Pancreas (tissue), 10 donors: ENCODE data around the gene UBE2L3. TPM values are rescaled to one million over a fixed set of nuclear protein-coding genes. Genes with fewer than 3 reads are reported as not detected.
A peak's percentile ranks its signal among the peaks of the same experiment; 100 is the strongest.
"Not testable (repeated sequence)": the region's sequence is repeated elsewhere in the genome, so short reads cannot be mapped to it uniquely, and the experiment has no call there.

ENCODE experiments used
- ATAC-seq, 4 donors: fragments of 200-7000 bp; cut with Tn5 transposase; one replicate each; pipeline versions ENCODE4 v1.8.0 to v1.9.1; 2020; ENCODE audit warnings: mild to moderate bottlenecking in 4 of 4, moderate library complexity in 4 of 4
- DNase-seq, 6 donors: peaks; one replicate each; pipeline ENCODE4 v3.0.0-alpha.2; 2020
- FAIRE-seq: peaks from 2 replicates; lab custom pipeline; 2012; peaks lifted over from hg19 to GRCh38; lab: Jason Lieb, UNC
- H3K27ac ChIP-seq, 4 donors: fragments of 200-600 bp; sonication (generic); 1 replicate in 3 of 4; 2 replicates in 1 of 4; pipeline versions ENCODE4 v1.5.0 to v1.8.0; 2020
- H3K27me3 ChIP-seq, 4 donors: fragments of 200-600 bp; one replicate each; pipeline ENCODE4 v1.8.0; 2021
- H3K36me3 ChIP-seq, 3 donors: fragments of 200-600 bp; sonication (generic) in 1 of 3; one replicate each; pipeline versions ENCODE4 v1.5.0 to v1.8.0; 2020 to 2021
- H3K4me1 ChIP-seq, 3 donors: fragments of 200-600 bp; one replicate each; pipeline ENCODE4 v1.8.0; 2021
- H3K4me3 ChIP-seq, 4 donors: fragments of 200-600 bp; sonication (generic) in 2 of 4; one replicate each; pipeline versions ENCODE4 v1.5.0 to v1.8.0; 2020 to 2021
- H3K9me3 ChIP-seq, 4 donors: fragments of 200-600 bp; one replicate each; pipeline ENCODE4 v1.8.0; 2021
- WGBS, 2 donors: extraction: QIAGEN DNeasy Blood & Tissue Kit; methylation state at CpG; one replicate each; pipeline ENCODE4 v1.1.7; 2013; 5-methylcytosine and 5-hydroxymethylcytosine counted together
- intact Hi-C, 3 donors: fragments of 100-400 bp; cut with DNase I; formaldehyde crosslinking; loops; one replicate each; pipeline versions ENCODE4 v1.11.1 to v1.14.2; 2022
- polyA plus RNA-seq, 2 donors: library from polyadenylated mRNA; stranded (reverse); fragments of 200-250 nt; gene quantifications; one replicate each; pipeline ENCODE4 v1.2.3, GENCODE V29; 2013
- total RNA-seq, 6 donors: library from RNA; stranded (reverse); fragmentation: NEBNext Ultra II Directional in 4 of 6; extraction: Animal tissue kit (Norgen Biotek cat#: 25700) in 4 of 6; gene quantifications; one replicate each; pipeline versions ENCODE4 v1.2.1 to v1.2.4, GENCODE V29; 2021 to 2023
- TF ChIP-seq, protein P1 (sequence below), 4 donors: fragments of 200-600 bp; sonication (generic) in 3 of 4; IDR thresholded peaks; one replicate each; pipeline versions ENCODE4 v1.5.0 to v1.8.0; 2021; ENCODE audit warnings: antibody characterized with exemption in 4 of 4
- donor health status: healthy with polysubstance abuse.
- donor health status: DM: no; HTN: no; CAD: no; lungs with moderate emphysema.
- donor health status: DM: no; HTN: no; CAD: no.
- donor health status: control.
- donor health status: control.
- donor health status: Bipolar disorder and iron deficiency.
- donor health status: DM: yes; HTN: yes; CAD: no.
- donor health status: DM: no; HTN: no; CAD: no.
- donor health status: DM: no; HTN: no; CAD: no.
- donor health status: DM: yes; HTN: yes; CAD: no.

Gene UBE2L3
- total and polyA plus RNA-seq, 8 donors, result 10.9 to 24.5 (median 16.2) TPM

GRCh38 chr22:21573750-21574494 is 6.4 kb downstream of the UBE2L3 start:
- no peak for DNase-seq
- intact Hi-C loops, result no loop called here
- peak overlapping the region in 1 of 4 donors; percentile 14 for H3K27ac ChIP-seq
- ATAC-seq, result peak in 3 of 4 donors; percentile 13 to 17 (median 15)
- no peaks in the 10 kb centered on the region for H3K9me3 ChIP-seq
- FAIRE-seq, result no peak
- H3K4me3 ChIP-seq, result no peak overlapping the region
- H3K4me1 ChIP-seq, result peaks cover 27 to 51% (median 31%) of the 10 kb centered on the region in 3 donors
- H3K36me3 ChIP-seq, result no peaks in the 10 kb centered on the region
- no peaks in the 10 kb centered on the region for H3K27me3 ChIP-seq
- WGBS, 2 donors, result 51 to 62% methylated on average over 5 of the region's 5 CpGs
- TF ChIP-seq, protein P1, sequence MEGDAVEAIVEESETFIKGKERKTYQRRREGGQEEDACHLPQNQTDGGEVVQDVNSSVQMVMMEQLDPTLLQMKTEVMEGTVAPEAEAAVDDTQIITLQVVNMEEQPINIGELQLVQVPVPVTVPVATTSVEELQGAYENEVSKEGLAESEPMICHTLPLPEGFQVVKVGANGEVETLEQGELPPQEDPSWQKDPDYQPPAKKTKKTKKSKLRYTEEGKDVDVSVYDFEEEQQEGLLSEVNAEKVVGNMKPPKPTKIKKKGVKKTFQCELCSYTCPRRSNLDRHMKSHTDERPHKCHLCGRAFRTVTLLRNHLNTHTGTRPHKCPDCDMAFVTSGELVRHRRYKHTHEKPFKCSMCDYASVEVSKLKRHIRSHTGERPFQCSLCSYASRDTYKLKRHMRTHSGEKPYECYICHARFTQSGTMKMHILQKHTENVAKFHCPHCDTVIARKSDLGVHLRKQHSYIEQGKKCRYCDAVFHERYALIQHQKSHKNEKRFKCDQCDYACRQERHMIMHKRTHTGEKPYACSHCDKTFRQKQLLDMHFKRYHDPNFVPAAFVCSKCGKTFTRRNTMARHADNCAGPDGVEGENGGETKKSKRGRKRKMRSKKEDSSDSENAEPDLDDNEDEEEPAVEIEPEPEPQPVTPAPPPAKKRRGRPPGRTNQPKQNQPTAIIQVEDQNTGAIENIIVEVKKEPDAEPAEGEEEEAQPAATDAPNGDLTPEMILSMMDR (IDR thresholded peaks at IDR 0.05), result no peak

GRCh38 chr22:21579474-21579851 is 11.9 kb downstream of the UBE2L3 start:
- no peak for ATAC-seq
- TF ChIP-seq, protein P1 (IDR thresholded peaks at IDR 0.05), result no peak
- peaks cover 9 to 13% (median 12%) of the 10 kb centered on the region in 3 donors for H3K4me1 ChIP-seq

DNA sequence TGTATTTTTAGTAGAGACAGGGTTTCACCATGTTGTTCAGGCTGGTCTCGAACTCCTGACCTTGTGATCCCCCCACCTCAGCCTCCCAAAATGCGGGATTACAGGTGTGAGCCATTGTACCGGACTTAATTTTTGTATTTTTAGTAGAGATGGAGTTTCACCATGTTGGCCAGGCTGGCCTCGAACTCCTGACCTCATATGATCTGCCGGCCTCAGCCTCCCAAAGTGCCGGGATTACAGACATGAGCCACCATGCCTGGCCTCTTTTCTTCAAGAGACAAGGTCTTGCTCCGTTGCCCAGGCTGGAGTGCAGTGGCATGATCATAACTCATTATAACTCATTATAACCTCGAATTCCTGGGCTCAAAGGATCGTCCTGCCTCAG is 13.1 kb downstream of the UBE2L3 start:
- 92 to 95% methylated on average over 9 of the region's 9 CpGs for WGBS, 2 donors
- not testable (repeated sequence) for FAIRE-seq

More at GRCh38 chr22:21579474-21579851, 11.9 kb downstream of the UBE2L3 start:
- FAIRE-seq, result no peak
- Histone ChIP-seq H3K36me3 (no peaks in the 10 kb centered on the region), H3K27ac (no peak overlapping the region), H3K27me3 (no peaks in the 10 kb centered on the region), H3K4me3 (no peak overlapping the region), H3K9me3 (no peaks in the 10 kb centered on the region)
- intact Hi-C loops, result loop anchor here in 1 of 3 donors (5.0 kb wide), 2 partner anchors 33 to 48 kb away; no protein-coding TSS in a partner anchor
- WGBS, 2 donors, result 51 to 53% methylated on average over 6 of the region's 6 CpGs
- DNase-seq, result no peak

DNA sequence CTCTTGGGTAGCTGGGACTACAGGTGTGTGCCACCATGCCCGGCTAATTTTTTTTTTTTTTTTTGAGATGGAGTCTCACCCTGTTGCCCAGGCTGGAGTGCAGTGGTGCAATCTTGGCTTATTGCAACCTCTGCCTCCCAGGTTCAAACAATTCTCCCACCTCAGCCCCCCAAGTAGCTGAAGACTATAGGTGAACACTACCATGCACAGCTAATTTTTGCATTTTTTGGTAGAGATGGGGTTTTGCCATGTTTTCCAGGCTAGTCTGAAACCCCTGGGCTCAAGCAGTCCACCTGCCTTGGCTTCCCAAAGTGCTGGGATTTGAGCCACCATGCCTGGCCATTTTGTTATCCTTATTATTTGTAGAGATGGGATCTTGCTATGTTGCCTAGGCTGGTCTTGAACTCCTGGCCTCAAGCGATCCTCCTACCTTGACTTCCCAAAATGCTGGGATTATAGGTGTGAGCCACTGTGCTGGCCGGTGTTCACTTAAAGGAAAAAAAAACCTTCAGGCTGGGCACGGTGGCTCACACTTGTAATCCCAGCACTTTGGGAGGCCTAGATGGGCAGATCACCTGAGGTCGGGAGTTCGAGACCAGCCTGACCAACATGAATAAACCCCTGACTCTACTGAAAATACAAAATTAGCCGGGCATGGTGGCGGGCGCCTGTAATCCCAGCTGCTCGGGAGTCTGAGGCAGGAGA is 13.6 kb downstream of the UBE2L3 start:
- FAIRE-seq, result not testable (repeated sequence)

More for the DNA sequence above, 13.1 kb downstream of the UBE2L3 start:
- DNase-seq, H3K9me3 ChIP-seq, H3K27ac ChIP-seq, H3K36me3 ChIP-seq, H3K27me3 ChIP-seq, H3K4me3 ChIP-seq, H3K4me1 ChIP-seq, intact Hi-C loops, ATAC-seq: not testable (repeated sequence)

GRCh38 chr22:21582801-21583740 is 15.6 kb downstream of the UBE2L3 start:
- no peaks in the 10 kb centered on the region for H3K27me3 ChIP-seq
- no peak for FAIRE-seq
- H3K27ac ChIP-seq, result no peak overlapping the region
- no peaks in the 10 kb centered on the region for H3K36me3 ChIP-seq
- no peak overlapping the region for H3K4me3 ChIP-seq
- peaks cover 4 to 8% (median 6%) of the 10 kb centered on the region in 3 donors for H3K4me1 ChIP-seq
- ATAC-seq, result peak in 2 of 4 donors; percentile 24
- no peaks in the 10 kb centered on the region for H3K9me3 ChIP-seq
- TF ChIP-seq, protein P1 (IDR thresholded peaks at IDR 0.05), result no peak
- DNase-seq, result no peak
- intact Hi-C loops, result no loop called here
- 54 to 58% methylated on average over 10 of the region's 10 CpGs for WGBS, 2 donors

More for the DNA sequence above, 13.6 kb downstream of the UBE2L3 start:
- ATAC-seq, intact Hi-C loops, H3K4me3 ChIP-seq, H3K27me3 ChIP-seq, H3K4me1 ChIP-seq, DNase-seq, H3K36me3 ChIP-seq, H3K9me3 ChIP-seq, H3K27ac ChIP-seq: not testable (repeated sequence)
- WGBS, 2 donors, result 93 to 96% methylated on average over 9 to 10 of the region's 10 CpGs
